ENCODE data around the gene CORO2A. TPM values are rescaled to one million over a fixed set of nuclear protein-coding genes. Genes with fewer than 3 reads are reported as not detected.

CORO2A gene
- total and polyA plus RNA-seq, 2 of the 13 experiments (the other 11 are each of a cell fraction or from before 2014, with no cell fraction given), result 14.4 to 15.3 TPM

GRCh38 chr9:98150164-98150563, 42.3 kb downstream of the CORO2A start (continued):
- TF ChIP-seq GABPA (IDR thresholded peaks at IDR 0.05; ENCODE audit: low read depth, low read length) (no peak), GABPA (CRISPR knock-in tag; IDR thresholded peaks at IDR 0.05; ENCODE audit: low read depth) (no peak), ZNF883 (CRISPR knock-in tag; IDR thresholded peaks at IDR 0.05; ENCODE audit: not compliant biosample characterization) (no peak), SRSF9 (IDR thresholded peaks at IDR 0.05; ENCODE audit: borderline replicate concordance, insufficient read depth, low read depth, low read length, poor library complexity, severe bottlenecking) (no peak), NFE2L2 (IDR thresholded peaks at IDR 0.05; ENCODE audit: low read length) (no peak), MIER2 (CRISPR knock-in tag; IDR thresholded peaks at IDR 0.05) (no peak), MAZ (IDR thresholded peaks at IDR 0.05; ENCODE audit: borderline replicate concordance, low read depth, low read length) (no peak), MAZ (CRISPR knock-in tag; IDR thresholded peaks at IDR 0.05; ENCODE audit: low read depth) (no peak), NKX3-1 (CRISPR knock-in tag; IDR thresholded peaks at IDR 0.05) (no peak), SALL2 (CRISPR knock-in tag; IDR thresholded peaks at IDR 0.05) (peak; percentile 20; the same call in 1 of the 2 replicates), POGZ (CRISPR knock-in tag; IDR thresholded peaks at IDR 0.05) (no peak), TCF7L2 (IDR thresholded peaks at IDR 0.05; ENCODE audit: low read depth, low read length) (no peak), ZNF292 (CRISPR knock-in tag; IDR thresholded peaks at IDR 0.05; ENCODE audit: borderline replicate concordance, low read depth) (no peak), ETV5 (CRISPR knock-in tag; IDR thresholded peaks at IDR 0.05; ENCODE audit: borderline replicate concordance) (peak; percentile 14; the same call in 1 of the 2 replicates), POLR2G (IDR thresholded peaks at IDR 0.05; ENCODE audit: low read depth, low read length) (no peak), CAMTA2 (CRISPR knock-in tag; IDR thresholded peaks at IDR 0.05; ENCODE audit: borderline replicate concordance) (no peak), ZNF510 (CRISPR knock-in tag; IDR thresholded peaks at IDR 0.05; ENCODE audit: low read depth) (no peak), REPIN1 (CRISPR knock-in tag; IDR thresholded peaks at IDR 0.05; ENCODE audit: borderline replicate concordance, low read depth) (0 out of 2 replicates have a peak, but pooled peaks have one; percentile 42), MAFF (IDR thresholded peaks at IDR 0.05; ENCODE audit: low read depth, low read length) (no peak), LRRFIP1 (CRISPR knock-in tag; conservative IDR thresholded peaks at IDR 0.05) (no peak), MYNN (CRISPR knock-in tag; IDR thresholded peaks at IDR 0.05; ENCODE audit: low read depth) (no peak), SNAPC4 (CRISPR knock-in tag; IDR thresholded peaks at IDR 0.05) (no peak), SMYD3 (CRISPR knock-in tag; IDR thresholded peaks at IDR 0.05) (no peak)

All from HepG2 (cell line).